Measurements from ENCODE around the gene EIF2AK2.
A peak's percentile ranks its signal among the peaks of the same experiment; 100 is the strongest.

EIF2AK2 gene

GRCh38 chr2:37080266-37080665, 76.5 kb downstream of the EIF2AK2 start:
- Histone ChIP-seq H3K9ac (ENCODE audit: low read length) (no peak overlapping the region), H3K4me3 (ENCODE audit: low read length) (no peak overlapping the region), H3K27ac (ENCODE audit: low read length) (peak overlapping the region; percentile 5; the same call in 1 of the 2 replicates), H3K4me2 (ENCODE audit: low read length) (peak overlapping the region; percentile 54), H3K4me1 (ENCODE audit: low read length) (peaks cover 28% of the 10 kb centered on the region), H2AFZ (ENCODE audit: low read depth, low read length) (no peak overlapping the region), H3K36me3 (replicated peaks; ENCODE audit: low read depth, low read length) (peaks cover 26% of the 10 kb centered on the region), H3K9me3 (ENCODE audit: insufficient read depth, low read length) (no peaks in the 10 kb centered on the region), H3K79me2 (ENCODE audit: low read length) (peaks cover 16% of the 10 kb centered on the region), H4K20me1 (ENCODE audit: insufficient read depth, low read length) (no peaks in the 10 kb centered on the region), H3K27me3 (ENCODE audit: low read depth, low read length) (no peaks in the 10 kb centered on the region)
- TF ChIP-seq CTCF (IDR thresholded peaks at IDR 0.05; ENCODE audit: low read depth, low read length) (no peak), EZH2phosphoT487 (IDR thresholded peaks at IDR 0.05; ENCODE audit: low read depth) (no peak)

- Histone ChIP-seq H2AFZ (ENCODE audit: low read depth, low read length) (no peak overlapping the region), H3K9me3 (ENCODE audit: insufficient read depth, low read length) (no peaks in the 10 kb centered on the region), H3K4me1 (ENCODE audit: low read length) (no peaks in the 10 kb centered on the region), H3K4me2 (ENCODE audit: low read length) (no peak overlapping the region), H3K27ac (ENCODE audit: low read length) (no peak overlapping the region), H3K36me3 (replicated peaks; ENCODE audit: low read depth, low read length) (peaks cover 37% of the 10 kb centered on the region), H3K9ac (ENCODE audit: low read length) (no peak overlapping the region), H4K20me1 (ENCODE audit: insufficient read depth, low read length) (no peaks in the 10 kb centered on the region), H3K79me2 (ENCODE audit: low read length) (no peaks in the 10 kb centered on the region), H3K4me3 (ENCODE audit: low read length) (no peak overlapping the region), H3K27me3 (ENCODE audit: low read depth, low read length) (no peaks in the 10 kb centered on the region)
- TF ChIP-seq CTCF (IDR thresholded peaks at IDR 0.05; ENCODE audit: low read depth, low read length) (no peak), EZH2phosphoT487 (IDR thresholded peaks at IDR 0.05; ENCODE audit: low read depth) (no peak)
Measured at GRCh38 chr2:37070931-37071330, 85.8 kb downstream of the EIF2AK2 start.

GRCh38 chr2:37068686-37069085, 88.1 kb downstream of the EIF2AK2 start:
- no peaks in the 10 kb centered on the region for H3K79me2 ChIP-seq (ENCODE audit: low read length)
- no peaks in the 10 kb centered on the region for H3K9me3 ChIP-seq (ENCODE audit: insufficient read depth, low read length)
- TF ChIP-seq CTCF (IDR thresholded peaks at IDR 0.05; ENCODE audit: low read depth, low read length), result no peak
- no peak for TF ChIP-seq EZH2phosphoT487 (IDR thresholded peaks at IDR 0.05; ENCODE audit: low read depth)
- no peak overlapping the region for H3K27ac ChIP-seq (ENCODE audit: low read length)
- H3K4me3 ChIP-seq (ENCODE audit: low read length), result no peak overlapping the region
- no peaks in the 10 kb centered on the region for H4K20me1 ChIP-seq (ENCODE audit: insufficient read depth, low read length)
- no peaks in the 10 kb centered on the region for H3K27me3 ChIP-seq (ENCODE audit: low read depth, low read length)
- no peak overlapping the region for H3K4me2 ChIP-seq (ENCODE audit: low read length)
- no peak overlapping the region for H3K9ac ChIP-seq (ENCODE audit: low read length)
- H3K36me3 ChIP-seq (replicated peaks; ENCODE audit: low read depth, low read length), result peaks cover 30% of the 10 kb centered on the region
- no peak overlapping the region for H2AFZ ChIP-seq (ENCODE audit: low read depth, low read length)
- H3K4me1 ChIP-seq (ENCODE audit: low read length), result no peaks in the 10 kb centered on the region

- H3K9me3 ChIP-seq (ENCODE audit: insufficient read depth, low read length), result no peaks in the 10 kb centered on the region
- no peak overlapping the region for H3K27ac ChIP-seq (ENCODE audit: low read length)
- H3K27me3 ChIP-seq (ENCODE audit: low read depth, low read length), result no peaks in the 10 kb centered on the region
- H3K36me3 ChIP-seq (replicated peaks; ENCODE audit: low read depth, low read length), result peaks cover 21% of the 10 kb centered on the region
- H3K4me2 ChIP-seq (ENCODE audit: low read length), result no peak overlapping the region
- H2AFZ ChIP-seq (ENCODE audit: low read depth, low read length), result no peak overlapping the region
- no peak overlapping the region for H3K9ac ChIP-seq (ENCODE audit: low read length)
- no peaks in the 10 kb centered on the region for H3K4me1 ChIP-seq (ENCODE audit: low read length)
- H4K20me1 ChIP-seq (ENCODE audit: insufficient read depth, low read length), result no peaks in the 10 kb centered on the region
- no peak overlapping the region for H3K4me3 ChIP-seq (ENCODE audit: low read length)
- no peak for TF ChIP-seq EZH2phosphoT487 (IDR thresholded peaks at IDR 0.05; ENCODE audit: low read depth)
- TF ChIP-seq CTCF (IDR thresholded peaks at IDR 0.05; ENCODE audit: low read depth, low read length), result no peak
- H3K79me2 ChIP-seq (ENCODE audit: low read length), result no peaks in the 10 kb centered on the region
Measured at GRCh38 chr2:37061776-37062175, 95.0 kb downstream of the EIF2AK2 start.

All from OCI-LY3 (cell line).